CD4-positive, alpha-beta T cell treated with Interleukin-15 for 4 hours (primary cell): ENCODE measurements around the gene WIPF2.
"Not testable (repeated sequence)": the region's sequence is repeated elsewhere in the genome, so short reads cannot be mapped to it uniquely, and the experiment has no call there.

Source experiments
- DNase-seq: peaks from one replicate; pipeline ENCODE4 v3.0.0-alpha.2; 2020; ENCODE audit warnings: low spot score

The WIPF2 gene

GRCh38 chr17:40192961-40193360, 26.1 kb upstream of the WIPF2 start:
- DNase-seq: no peak

GRCh38 chr17:40194821-40195220, 24.3 kb upstream of the WIPF2 start:
- no peak for DNase-seq

- no peak for DNase-seq
Measured at GRCh38 chr17:40197550-40197949, 21.6 kb upstream of the WIPF2 start.

GRCh38 chr17:40197965-40198456, 21.1 kb upstream of the WIPF2 start:
- DNase-seq: peak; percentile 21

- no peak for DNase-seq
Measured at GRCh38 chr17:40198576-40198975, 20.5 kb upstream of the WIPF2 start.

- no peak for DNase-seq
Measured at GRCh38 chr17:40203131-40203530, 16.0 kb upstream of the WIPF2 start.

GRCh38 chr17:40206193-40206592, 12.9 kb upstream of the WIPF2 start:
- DNase-seq: not testable (repeated sequence)

GRCh38 chr17:40209404-40210093, 9.6 kb upstream of the WIPF2 start:
- DNase-seq: no peak

- DNase-seq: not testable (repeated sequence)
Measured at GRCh38 chr17:40213914-40214313, 5.2 kb upstream of the WIPF2 start.

GRCh38 chr17:40218006-40218739, 931 bp upstream of the WIPF2 start:
- peak; percentile 4 for DNase-seq

GRCh38 chr17:40219594-40220338, 662 bp downstream of the WIPF2 start:
- DNase-seq: peak; percentile 19

GRCh38 chr17:40224718-40225550, 5.8 kb downstream of the WIPF2 start:
- no peak for DNase-seq

GRCh38 chr17:40229146-40229545, 10.0 kb downstream of the WIPF2 start:
- not testable (repeated sequence) for DNase-seq

- no peak for DNase-seq
Measured at GRCh38 chr17:40230670-40231069, 11.6 kb downstream of the WIPF2 start.

- DNase-seq: not testable (repeated sequence)
Measured at GRCh38 chr17:40231928-40232327, 12.8 kb downstream of the WIPF2 start.

- no peak for DNase-seq
Measured at GRCh38 chr17:40241252-40241834, 22.2 kb downstream of the WIPF2 start.

- DNase-seq: no peak
Measured at GRCh38 chr17:40242774-40243173, 23.7 kb downstream of the WIPF2 start.

GRCh38 chr17:40243761-40244160, 24.7 kb downstream of the WIPF2 start:
- no peak for DNase-seq

- no peak for DNase-seq
Measured at GRCh38 chr17:40244255-40244654, 25.2 kb downstream of the WIPF2 start.

- no peak for DNase-seq
Measured at GRCh38 chr17:40247926-40248495, 28.9 kb downstream of the WIPF2 start.

GRCh38 chr17:40248507-40248906, 29.4 kb downstream of the WIPF2 start:
- DNase-seq: no peak
